Left lung (tissue), 10 donors: ENCODE results near the gene TBC1D14. TPM values are rescaled to one million over a fixed set of nuclear protein-coding genes. Genes with fewer than 3 reads are reported as not detected.
A peak's percentile ranks its signal among the peaks of the same experiment; 100 is the strongest.

Source experiments
- ATAC-seq: fragments of 200-7000 bp; cut with Tn5 transposase; one replicate; pipeline ENCODE4 v1.9.1; 2020; ENCODE audit warnings: moderate library complexity
- DNase-seq, 4 donors: peaks; one replicate each; pipeline ENCODE4 v3.0.0-alpha.2; 2013 to 2020
- H3K27ac ChIP-seq, 2 donors: fragments of 200-600 bp; sonication (generic) in 1 of 2; one replicate each; pipeline versions ENCODE4 v1.5.0 to v1.8.0; 2020 to 2021
- H3K27me3 ChIP-seq, 2 donors: fragments of 200-600 bp; sonication (generic) in 1 of 2; one replicate each; pipeline versions ENCODE4 v1.5.0 to v1.8.0; 2020 to 2021
- H3K36me3 ChIP-seq, 2 donors: fragments of 200-600 bp; sonication (generic) in 1 of 2; one replicate each; pipeline versions ENCODE4 v1.5.0 to v1.8.0; 2020 to 2021
- H3K4me1 ChIP-seq, 2 donors: fragments of 200-600 bp; one replicate each; pipeline ENCODE4 v1.8.0; 2021
- H3K4me3 ChIP-seq, 2 donors: fragments of 200-600 bp; sonication (generic) in 1 of 2; one replicate each; pipeline versions ENCODE4 v1.5.0 to v1.8.0; 2020 to 2021; ENCODE audit warnings: mild to moderate bottlenecking in 1 of 2
- H3K9me3 ChIP-seq, 2 donors: fragments of 200-600 bp; sonication (generic) in 1 of 2; one replicate each; pipeline versions ENCODE4 v1.5.0 to v1.8.0; 2020 to 2021
- intact Hi-C, 2 donors: fragments of 100-400 bp; cut with DNase I; formaldehyde crosslinking; loops; one replicate each; pipeline versions ENCODE4 v1.11.2 to v1.14.2; 2022
- polyA plus RNA-seq, 6 donors: library from polyadenylated mRNA; unstranded; fragments of 120-200 nt; gene quantifications; one replicate each; pipeline ENCODE4 v1.2.1, GENCODE V29; 2013; ENCODE audit not compliant: insufficient read length in 6 of 6
- total RNA-seq, 2 donors: library from RNA; stranded (reverse); fragmentation: NEBNext Ultra II Directional; extraction: Animal tissue kit (Norgen Biotek cat#: 25700); gene quantifications; one replicate each; pipeline ENCODE4 v1.2.1, GENCODE V29; 2021
- TF ChIP-seq, protein P1 (sequence below), 2 donors: fragments of 200-600 bp; sonication (generic) in 1 of 2; IDR thresholded peaks; one replicate each; pipeline versions ENCODE4 v1.5.0 to v1.8.0; 2021; ENCODE audit warnings: antibody characterized with exemption in 2 of 2
- donor health status: DM: no; HTN: yes; CAD: no.
- donor health status: DM: no; HTN: no; CAD: no.

TBC1D14 gene
- total and polyA plus RNA-seq, 8 donors, result 39.2 to 73.4 (median 45.1) TPM

DNA sequence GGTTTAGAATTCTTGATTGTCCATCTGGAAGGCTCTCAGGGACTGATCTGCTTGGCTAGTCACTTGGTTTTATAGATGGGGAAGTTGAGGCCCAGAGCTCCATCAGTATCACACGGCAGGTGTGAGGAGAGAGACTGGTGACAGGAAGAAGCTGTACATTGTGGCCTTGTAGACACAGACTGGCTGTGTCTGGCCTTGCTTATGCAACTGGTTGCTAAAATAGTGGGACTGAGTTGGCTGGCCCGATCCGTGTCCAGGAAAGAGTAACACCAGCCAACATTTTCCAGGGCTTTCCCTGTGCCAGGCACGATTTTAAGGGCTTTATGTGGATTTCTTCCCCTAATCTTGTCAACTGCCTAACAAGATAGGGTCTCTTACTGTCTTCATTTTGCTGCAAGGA lies 2.8 kb downstream of the TBC1D14 start:
- H3K36me3 ChIP-seq, result no peaks in the 10 kb centered on the region
- intact Hi-C loops, result no loop called here
- peaks cover 0 to 2% of the 10 kb centered on the region in 2 donors for H3K27me3 ChIP-seq
- peaks cover 22 to 89% of the 10 kb centered on the region in 2 donors for H3K4me1 ChIP-seq
- DNase-seq (no peak), ATAC-seq (no peak)
- no peaks in the 10 kb centered on the region for H3K9me3 ChIP-seq
- TF ChIP-seq, protein P1, sequence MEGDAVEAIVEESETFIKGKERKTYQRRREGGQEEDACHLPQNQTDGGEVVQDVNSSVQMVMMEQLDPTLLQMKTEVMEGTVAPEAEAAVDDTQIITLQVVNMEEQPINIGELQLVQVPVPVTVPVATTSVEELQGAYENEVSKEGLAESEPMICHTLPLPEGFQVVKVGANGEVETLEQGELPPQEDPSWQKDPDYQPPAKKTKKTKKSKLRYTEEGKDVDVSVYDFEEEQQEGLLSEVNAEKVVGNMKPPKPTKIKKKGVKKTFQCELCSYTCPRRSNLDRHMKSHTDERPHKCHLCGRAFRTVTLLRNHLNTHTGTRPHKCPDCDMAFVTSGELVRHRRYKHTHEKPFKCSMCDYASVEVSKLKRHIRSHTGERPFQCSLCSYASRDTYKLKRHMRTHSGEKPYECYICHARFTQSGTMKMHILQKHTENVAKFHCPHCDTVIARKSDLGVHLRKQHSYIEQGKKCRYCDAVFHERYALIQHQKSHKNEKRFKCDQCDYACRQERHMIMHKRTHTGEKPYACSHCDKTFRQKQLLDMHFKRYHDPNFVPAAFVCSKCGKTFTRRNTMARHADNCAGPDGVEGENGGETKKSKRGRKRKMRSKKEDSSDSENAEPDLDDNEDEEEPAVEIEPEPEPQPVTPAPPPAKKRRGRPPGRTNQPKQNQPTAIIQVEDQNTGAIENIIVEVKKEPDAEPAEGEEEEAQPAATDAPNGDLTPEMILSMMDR (IDR thresholded peaks at IDR 0.05), result no peak
- H3K27ac ChIP-seq, result peak overlapping the region in 1 of 2 donors; percentile 65
- H3K4me3 ChIP-seq, result peak overlapping the region in 1 of 2 donors; percentile 80

DNA sequence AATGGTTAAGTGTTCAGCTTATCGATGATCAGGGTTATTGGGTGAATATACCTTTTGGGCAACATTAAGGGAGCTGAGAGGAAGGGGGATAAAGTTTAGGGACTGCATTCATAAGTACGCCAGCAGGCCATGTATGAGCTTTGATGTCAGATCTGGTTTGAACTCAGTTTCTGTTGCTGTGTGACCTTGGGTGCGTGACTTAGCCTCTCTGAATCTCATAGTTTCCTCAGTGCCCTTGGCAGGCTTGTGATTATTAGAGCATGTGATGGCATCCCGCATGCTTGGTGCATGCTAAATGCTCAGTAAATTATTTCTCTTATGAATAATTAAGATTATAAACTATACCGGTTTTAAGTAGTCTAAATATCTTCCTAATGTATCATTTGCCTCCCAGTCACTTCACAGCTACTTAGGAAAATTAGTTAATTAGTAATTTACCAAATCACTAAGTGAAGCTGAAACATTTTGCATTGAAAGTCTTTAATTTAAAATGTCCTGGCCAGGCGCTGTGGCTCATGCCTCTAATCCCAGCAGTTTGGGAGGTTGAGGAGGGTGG lies 3.8 kb downstream of the TBC1D14 start:
- no peak for ATAC-seq
- Histone ChIP-seq H3K4me1 (peaks cover 26 to 89% of the 10 kb centered on the region in 2 donors), H3K27me3 (no peaks in the 10 kb centered on the region), H3K36me3 (no peaks in the 10 kb centered on the region), H3K4me3 (peak overlapping the region in 1 of 2 donors; percentile 80), H3K9me3 (no peaks in the 10 kb centered on the region), H3K27ac (peak overlapping the region in 1 of 2 donors; percentile 65)
- no peak for DNase-seq
- intact Hi-C loops, result no loop called here
- TF ChIP-seq, protein P1 (IDR thresholded peaks at IDR 0.05), result no peak

DNA sequence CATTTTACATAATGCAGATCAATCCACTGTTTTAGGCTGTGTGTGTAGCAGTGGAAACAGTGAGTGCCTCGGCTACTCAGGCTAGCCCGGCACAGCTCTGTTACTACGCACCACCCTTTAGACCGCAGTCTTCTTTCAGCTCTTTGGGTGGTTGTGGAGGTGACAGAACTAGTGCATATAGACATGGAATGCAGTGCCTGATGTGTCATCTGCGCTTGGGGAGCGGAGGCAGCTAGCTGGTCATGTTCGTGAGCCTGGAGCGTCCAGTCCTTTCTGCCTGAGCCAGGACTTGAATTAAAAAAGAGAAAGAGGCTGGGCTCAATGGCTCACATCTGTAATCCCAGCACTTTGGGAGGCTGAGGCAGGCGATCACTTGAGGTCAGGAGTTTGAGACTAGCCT lies 4.8 kb downstream of the TBC1D14 start:
- intact Hi-C loops, result no loop called here
- Histone ChIP-seq H3K27ac (no peak overlapping the region), H3K4me3 (no peak overlapping the region), H3K36me3 (no peaks in the 10 kb centered on the region), H3K9me3 (no peaks in the 10 kb centered on the region), H3K4me1 (peaks cover 20 to 94% of the 10 kb centered on the region in 2 donors), H3K27me3 (no peaks in the 10 kb centered on the region)
- DNase-seq, result no peak
- ATAC-seq, result no peak
- TF ChIP-seq, protein P1 (IDR thresholded peaks at IDR 0.05), result no peak

DNA sequence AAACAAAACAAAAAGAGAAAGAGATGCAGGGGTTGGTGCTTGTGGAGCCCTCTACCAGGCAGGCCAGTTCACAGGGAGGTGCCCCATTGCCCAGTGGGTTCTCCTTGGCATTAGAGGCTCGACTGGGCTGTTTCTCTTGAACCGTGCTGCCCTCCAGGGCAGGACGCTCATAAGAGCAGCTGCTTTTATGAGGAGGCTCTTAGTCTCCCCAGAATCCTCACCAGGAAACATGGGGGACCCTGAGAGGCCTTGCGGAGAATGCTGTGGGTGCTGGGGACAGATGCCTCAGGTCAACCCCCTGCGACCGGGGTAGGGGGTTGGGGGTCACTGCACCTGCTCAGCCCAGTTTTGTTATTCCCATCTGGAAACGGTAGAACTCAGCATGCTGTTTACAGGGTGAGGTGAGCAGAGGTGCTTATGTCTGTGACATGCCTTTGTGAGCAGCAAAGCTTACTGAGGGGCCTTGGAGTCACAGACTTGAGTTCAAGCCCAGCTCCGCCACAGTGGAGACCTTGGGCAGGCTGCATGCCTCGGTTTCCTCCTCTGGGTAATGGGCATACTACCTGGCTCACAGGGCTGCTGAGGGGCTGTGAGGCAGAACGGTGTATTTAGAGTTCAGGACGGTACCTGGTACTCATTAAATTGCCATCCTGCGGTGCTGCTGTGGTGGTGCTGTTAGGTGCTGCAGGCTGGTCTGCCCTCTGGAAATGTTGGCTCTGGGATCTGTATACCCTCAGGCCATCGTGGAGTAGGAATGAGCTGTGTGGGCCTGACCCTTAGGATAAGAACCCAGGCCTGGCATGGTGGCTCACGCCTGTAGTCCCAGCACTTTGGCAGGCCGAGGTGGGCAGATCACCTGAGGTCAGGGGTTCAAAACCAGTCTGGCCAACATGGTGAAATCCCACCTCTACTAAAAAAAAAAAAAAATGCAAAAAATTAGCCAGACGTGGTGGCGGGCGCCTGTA lies 5.7 kb downstream of the TBC1D14 start:
- Histone ChIP-seq H3K9me3 (no peaks in the 10 kb centered on the region), H3K27me3 (no peaks in the 10 kb centered on the region), H3K4me3 (no peak overlapping the region), H3K27ac (peak overlapping the region in 1 of 2 donors; percentile 94), H3K4me1 (peaks cover 19 to 98% of the 10 kb centered on the region in 2 donors), H3K36me3 (no peaks in the 10 kb centered on the region)
- DNase-seq (no peak), ATAC-seq (no peak)
- intact Hi-C loops, result no loop called here
- TF ChIP-seq, protein P1 (IDR thresholded peaks at IDR 0.05), result no peak

DNA sequence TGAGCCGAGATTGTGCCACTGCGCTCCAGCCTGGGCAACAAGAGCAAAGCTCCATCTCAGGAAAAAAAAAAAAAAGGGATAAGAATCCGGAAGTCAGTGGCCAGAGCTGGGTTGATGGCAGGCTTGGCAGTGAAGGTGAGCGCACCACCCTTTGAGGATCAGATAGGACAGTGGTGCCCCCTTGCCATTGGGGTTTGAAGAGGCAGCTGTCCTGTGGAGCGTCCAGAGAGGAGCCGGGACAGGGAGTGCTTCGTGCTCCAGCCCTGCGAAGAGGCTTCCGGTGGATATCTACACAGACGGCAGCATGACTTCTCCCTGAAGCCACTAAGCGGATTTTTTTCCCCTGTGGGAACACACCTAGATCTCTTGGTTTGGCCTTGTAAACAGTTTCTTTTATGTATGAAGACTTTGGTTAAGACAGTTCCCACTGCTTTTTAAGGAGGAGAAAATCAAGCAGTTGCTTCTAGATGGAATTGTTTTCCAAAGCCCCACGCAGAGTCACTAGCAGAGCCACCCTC lies 6.5 kb downstream of the TBC1D14 start:
- peak overlapping the region in 1 of 2 donors; percentile 19 for H3K4me3 ChIP-seq
- no peaks in the 10 kb centered on the region for H3K36me3 ChIP-seq
- H3K27me3 ChIP-seq, result no peaks in the 10 kb centered on the region
- intact Hi-C loops, result no loop called here
- TF ChIP-seq, protein P1 (IDR thresholded peaks at IDR 0.05), result no peak
- DNase-seq, result no peak
- peaks cover 14 to 98% of the 10 kb centered on the region in 2 donors for H3K4me1 ChIP-seq
- H3K9me3 ChIP-seq, result no peaks in the 10 kb centered on the region
- peak overlapping the region; percentile 67 to 94 for H3K27ac ChIP-seq
- ATAC-seq, result no peak
